VCaP (cell line): Measurements from ENCODE around the gene IFT27.

Experiments
- H3K27ac ChIP-seq: fragments of 450-650 bp; 2 replicates; pipeline ENCODE4 v1.5.1; 2017
- TF ChIP-seq, protein P1 (sequence below): fragments of 450-650 bp; conservative IDR thresholded peaks from 2 replicates; pipeline ENCODE4 v1.5.1; 2017; ENCODE audit warnings: mild to moderate bottlenecking, moderate library complexity

The IFT27 gene

DNA sequence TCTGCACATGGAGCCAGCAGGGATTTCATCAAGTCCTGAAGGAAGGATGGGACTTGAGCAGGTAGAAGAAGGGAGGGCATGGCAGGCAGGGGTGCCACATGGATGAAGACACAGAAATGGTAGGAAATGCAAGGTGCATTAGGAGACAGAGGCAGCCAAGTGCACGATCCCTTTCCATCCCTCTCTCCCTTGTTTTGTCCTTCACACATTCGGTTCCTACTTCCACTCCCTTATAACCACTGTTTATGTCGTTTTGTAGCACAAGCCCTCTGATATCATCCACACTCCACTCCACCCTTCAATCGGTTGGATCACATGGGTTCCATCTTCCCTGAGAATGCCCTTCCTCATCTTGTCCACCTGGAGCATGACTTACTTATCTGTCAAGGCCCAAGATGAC lies 35.2 kb downstream of the IFT27 start:
- TF ChIP-seq, protein P1, sequence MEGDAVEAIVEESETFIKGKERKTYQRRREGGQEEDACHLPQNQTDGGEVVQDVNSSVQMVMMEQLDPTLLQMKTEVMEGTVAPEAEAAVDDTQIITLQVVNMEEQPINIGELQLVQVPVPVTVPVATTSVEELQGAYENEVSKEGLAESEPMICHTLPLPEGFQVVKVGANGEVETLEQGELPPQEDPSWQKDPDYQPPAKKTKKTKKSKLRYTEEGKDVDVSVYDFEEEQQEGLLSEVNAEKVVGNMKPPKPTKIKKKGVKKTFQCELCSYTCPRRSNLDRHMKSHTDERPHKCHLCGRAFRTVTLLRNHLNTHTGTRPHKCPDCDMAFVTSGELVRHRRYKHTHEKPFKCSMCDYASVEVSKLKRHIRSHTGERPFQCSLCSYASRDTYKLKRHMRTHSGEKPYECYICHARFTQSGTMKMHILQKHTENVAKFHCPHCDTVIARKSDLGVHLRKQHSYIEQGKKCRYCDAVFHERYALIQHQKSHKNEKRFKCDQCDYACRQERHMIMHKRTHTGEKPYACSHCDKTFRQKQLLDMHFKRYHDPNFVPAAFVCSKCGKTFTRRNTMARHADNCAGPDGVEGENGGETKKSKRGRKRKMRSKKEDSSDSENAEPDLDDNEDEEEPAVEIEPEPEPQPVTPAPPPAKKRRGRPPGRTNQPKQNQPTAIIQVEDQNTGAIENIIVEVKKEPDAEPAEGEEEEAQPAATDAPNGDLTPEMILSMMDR = no peak
- no peak overlapping the region for H3K27ac ChIP-seq

- TF ChIP-seq, protein P1 = no peak
- H3K27ac ChIP-seq = no peak overlapping the region
Observed at GRCh38 chr22:36739185-36739584, 36.7 kb downstream of the IFT27 start.

DNA sequence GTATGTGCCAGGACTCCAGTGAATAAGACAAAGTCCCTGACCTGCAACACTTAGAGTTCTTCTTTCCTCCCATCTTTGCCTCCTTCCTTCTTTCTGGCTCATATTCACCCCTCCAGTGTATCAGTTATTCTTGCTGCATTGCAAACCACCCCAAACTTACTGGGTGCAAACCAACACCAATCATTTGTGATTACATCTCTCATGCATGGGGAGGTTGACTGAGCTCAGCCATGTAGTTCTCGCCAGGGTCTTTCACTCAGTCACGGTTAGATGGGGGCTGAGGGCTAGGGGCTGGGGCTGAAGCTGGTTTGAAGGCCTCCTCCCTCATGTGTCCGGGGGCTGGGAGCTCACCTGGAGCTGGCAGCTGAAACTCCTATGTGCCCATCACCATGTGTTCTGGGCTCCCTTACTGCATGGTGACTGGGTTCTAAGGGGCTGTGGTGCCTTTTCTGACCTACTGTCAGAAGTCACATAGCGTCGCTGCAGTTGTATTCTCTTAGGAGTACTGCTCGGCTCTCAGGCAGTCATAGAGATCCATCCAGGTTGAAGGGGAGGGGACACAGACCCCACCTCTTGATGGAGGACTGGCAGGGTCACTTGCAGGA lies 37.4 kb downstream of the IFT27 start:
- no peak overlapping the region for H3K27ac ChIP-seq
- TF ChIP-seq, protein P1 = no peak

DNA sequence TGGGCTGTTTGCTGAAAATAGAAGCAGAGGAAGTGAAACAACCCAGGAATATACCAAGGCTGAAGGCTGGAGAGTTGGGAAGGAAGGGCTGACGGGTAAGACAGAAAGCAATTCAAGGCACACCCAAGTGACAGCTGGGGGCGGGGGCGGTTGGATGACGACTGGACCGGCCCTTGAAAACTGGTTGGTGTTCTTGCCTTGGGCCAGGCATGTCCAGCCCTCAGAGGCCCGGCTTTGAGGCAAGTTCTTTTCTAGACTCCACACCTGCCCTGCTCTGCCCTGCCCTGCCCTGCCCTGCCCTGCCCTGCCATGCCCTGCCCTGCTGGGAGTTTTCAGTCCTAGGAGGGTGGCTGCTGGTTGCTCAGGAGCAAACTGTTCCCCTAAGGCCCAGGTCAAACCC lies 38.1 kb downstream of the IFT27 start:
- H3K27ac ChIP-seq = no peak overlapping the region
- TF ChIP-seq, protein P1 = no peak

DNA sequence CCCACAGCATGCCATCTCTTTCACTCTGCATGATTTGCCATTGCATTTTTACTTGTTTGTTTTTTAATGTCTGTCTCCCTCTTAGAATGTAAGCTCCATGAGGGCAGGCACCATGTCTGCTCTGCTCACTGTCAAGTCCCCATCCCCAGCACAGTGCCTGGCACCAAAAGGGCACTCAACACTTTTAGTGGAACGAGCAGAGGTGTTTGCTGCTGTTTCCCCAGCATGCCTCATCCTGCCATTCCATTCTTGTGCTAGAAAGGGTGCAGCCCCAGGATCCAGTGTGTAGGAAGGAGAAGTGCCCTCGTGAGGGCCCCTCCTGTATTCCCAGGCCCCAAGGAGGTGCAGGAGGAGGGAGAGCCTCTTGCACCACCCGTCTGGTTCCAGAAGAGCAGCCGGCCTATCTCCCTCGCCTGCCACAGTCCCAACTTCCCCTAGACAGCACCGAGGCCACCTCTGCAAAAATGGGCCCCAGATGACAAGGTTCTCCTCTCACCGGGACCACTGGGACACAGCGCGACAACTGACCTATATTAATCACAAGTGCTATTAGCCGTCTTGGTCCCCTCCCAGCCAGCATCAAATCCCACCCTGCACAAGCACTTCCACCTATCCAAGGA lies 39.1 kb downstream of the IFT27 start:
- TF ChIP-seq, protein P1 = no peak
- no peak overlapping the region for H3K27ac ChIP-seq

- H3K27ac ChIP-seq = no peak overlapping the region
- TF ChIP-seq, protein P1 = no peak
Observed at GRCh38 chr22:36734171-36735058, 41.5 kb downstream of the IFT27 start.

- TF ChIP-seq, protein P1 = no peak
- H3K27ac ChIP-seq = no peak overlapping the region
Observed at GRCh38 chr22:36733271-36733670, 42.6 kb downstream of the IFT27 start.
